PC-9 (cell line): ENCODE results near the gene PRM3.

Experiments used
- EZH2 ChIP-seq: fragments of 200-600 bp; sonication (generic); IDR thresholded peaks from 2 replicates; pipeline ENCODE4 v1.8.0; 2017; ENCODE audit warnings: antibody characterized with exemption, low read depth
- TF ChIP-seq, protein P1 (sequence below): fragments of 200-600 bp; sonication (generic); conservative IDR thresholded peaks from 2 replicates; pipeline ENCODE4 v1.6.1; 2017; ENCODE audit warnings: mixed run types, antibody characterized with exemption, mild to moderate bottlenecking, moderate library complexity

DNA sequence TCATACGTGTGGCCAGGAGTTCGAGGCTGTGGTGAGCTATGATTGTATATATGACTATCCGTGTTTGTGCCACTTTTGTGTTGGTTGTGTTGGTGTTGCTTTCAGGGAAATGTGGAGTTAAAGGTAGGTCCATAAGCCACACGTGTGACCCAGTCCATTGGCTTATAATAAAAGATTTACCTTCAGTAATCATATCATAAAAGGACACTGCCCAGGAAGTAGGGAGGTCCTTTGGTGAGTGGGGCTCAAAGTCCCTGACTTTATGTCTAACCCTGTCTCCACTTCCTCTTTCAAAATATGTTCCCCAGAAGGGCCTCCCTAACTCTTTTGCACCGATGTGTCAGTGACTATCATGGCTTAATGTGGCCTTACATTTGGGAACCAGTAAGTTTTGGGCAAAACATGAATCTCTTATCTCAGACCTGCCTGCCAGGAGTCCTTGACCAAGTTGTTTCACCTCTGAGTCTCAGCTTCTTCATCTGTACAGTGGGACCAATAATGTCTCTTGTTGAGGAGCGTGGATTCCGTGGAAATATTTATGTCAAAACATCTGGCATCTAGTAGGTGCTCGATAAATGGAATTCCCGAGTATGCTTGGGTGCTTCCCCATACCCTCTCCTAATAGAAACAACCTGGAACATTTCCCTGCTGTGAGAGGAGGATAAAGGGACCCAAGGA is 9.1 kb downstream of the PRM3 start:
- TF ChIP-seq, protein P1, sequence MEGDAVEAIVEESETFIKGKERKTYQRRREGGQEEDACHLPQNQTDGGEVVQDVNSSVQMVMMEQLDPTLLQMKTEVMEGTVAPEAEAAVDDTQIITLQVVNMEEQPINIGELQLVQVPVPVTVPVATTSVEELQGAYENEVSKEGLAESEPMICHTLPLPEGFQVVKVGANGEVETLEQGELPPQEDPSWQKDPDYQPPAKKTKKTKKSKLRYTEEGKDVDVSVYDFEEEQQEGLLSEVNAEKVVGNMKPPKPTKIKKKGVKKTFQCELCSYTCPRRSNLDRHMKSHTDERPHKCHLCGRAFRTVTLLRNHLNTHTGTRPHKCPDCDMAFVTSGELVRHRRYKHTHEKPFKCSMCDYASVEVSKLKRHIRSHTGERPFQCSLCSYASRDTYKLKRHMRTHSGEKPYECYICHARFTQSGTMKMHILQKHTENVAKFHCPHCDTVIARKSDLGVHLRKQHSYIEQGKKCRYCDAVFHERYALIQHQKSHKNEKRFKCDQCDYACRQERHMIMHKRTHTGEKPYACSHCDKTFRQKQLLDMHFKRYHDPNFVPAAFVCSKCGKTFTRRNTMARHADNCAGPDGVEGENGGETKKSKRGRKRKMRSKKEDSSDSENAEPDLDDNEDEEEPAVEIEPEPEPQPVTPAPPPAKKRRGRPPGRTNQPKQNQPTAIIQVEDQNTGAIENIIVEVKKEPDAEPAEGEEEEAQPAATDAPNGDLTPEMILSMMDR: no peak
- TF ChIP-seq EZH2: no peak
